Testis (tissue), 2 donors: Measurements from ENCODE around the gene DUS4L.

Experiments used
- POLR2A ChIP-seq: fragments of 450-650 bp; IDR thresholded peaks from one replicate; pipeline ENCODE4 v1.6.1; 2017; ENCODE audit warnings: antibody characterized with exemption, mild to moderate bottlenecking, moderate library complexity
- TF ChIP-seq, protein P1 (sequence below), 3 experiments: fragments of 450-650 bp in 2 of 3; fragments of 200-600 bp in 1 of 3; sonication (generic) in 1 of 3; IDR thresholded peaks; one replicate each; pipeline ENCODE4 v1.5.1; 2016 to 2019; ENCODE audit warnings: antibody characterized with exemption in 3 of 3, mild to moderate bottlenecking in 2 of 3, moderate library complexity in 1 of 3

DNA sequence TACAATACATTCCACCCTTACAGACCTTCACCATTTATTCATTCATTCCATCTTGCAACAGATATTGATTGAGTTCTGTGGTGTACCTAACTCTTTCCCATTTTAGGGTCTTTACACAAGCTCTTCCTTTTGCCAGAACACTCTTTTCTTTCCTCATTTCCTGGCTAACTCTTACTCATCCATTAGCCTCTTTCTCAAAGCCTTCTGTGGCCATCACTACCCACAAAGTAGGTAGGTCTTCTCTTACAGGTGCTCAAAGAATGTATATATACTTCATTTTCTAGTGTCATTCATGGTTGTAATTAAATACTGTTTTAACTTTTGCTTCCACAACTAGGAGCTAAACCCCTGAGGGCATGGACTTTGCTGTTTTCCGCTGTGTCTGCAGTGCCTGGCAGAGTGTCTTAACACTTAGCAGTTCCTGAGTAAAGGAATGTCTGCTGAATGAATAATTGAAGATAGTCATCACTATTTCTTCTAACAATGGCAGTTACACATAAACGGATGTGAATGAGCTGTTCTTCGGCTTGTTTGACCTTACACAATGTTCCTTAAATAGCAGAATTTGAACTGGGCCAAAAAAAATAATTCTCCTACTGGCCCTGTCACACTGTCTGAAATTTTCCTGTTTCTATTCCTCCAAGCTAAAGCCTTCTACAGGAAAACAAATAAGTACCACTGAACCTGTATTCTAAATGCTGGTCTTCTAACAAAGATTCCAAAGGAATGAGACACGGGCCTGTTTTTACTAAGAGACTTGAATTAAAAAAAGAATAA is 31.4 kb downstream of the DUS4L start:
- TF ChIP-seq POLR2A = no peak
- TF ChIP-seq, protein P1, sequence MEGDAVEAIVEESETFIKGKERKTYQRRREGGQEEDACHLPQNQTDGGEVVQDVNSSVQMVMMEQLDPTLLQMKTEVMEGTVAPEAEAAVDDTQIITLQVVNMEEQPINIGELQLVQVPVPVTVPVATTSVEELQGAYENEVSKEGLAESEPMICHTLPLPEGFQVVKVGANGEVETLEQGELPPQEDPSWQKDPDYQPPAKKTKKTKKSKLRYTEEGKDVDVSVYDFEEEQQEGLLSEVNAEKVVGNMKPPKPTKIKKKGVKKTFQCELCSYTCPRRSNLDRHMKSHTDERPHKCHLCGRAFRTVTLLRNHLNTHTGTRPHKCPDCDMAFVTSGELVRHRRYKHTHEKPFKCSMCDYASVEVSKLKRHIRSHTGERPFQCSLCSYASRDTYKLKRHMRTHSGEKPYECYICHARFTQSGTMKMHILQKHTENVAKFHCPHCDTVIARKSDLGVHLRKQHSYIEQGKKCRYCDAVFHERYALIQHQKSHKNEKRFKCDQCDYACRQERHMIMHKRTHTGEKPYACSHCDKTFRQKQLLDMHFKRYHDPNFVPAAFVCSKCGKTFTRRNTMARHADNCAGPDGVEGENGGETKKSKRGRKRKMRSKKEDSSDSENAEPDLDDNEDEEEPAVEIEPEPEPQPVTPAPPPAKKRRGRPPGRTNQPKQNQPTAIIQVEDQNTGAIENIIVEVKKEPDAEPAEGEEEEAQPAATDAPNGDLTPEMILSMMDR (IDR thresholded peaks at IDR 0.05) = no peak
